ENCODE measurements around the gene DPP10. TPM values are rescaled to one million over a fixed set of nuclear protein-coding genes. Genes with fewer than 3 reads are reported as not detected.
"Not testable (repeated sequence)": the region's sequence is repeated elsewhere in the genome, so short reads cannot be mapped to it uniquely, and the experiment has no call there.

DPP10 gene
- total and polyA plus RNA-seq, 9 donors, result 0.12 to 5.9 (median 0.64) TPM; not detected in 3

DNA sequence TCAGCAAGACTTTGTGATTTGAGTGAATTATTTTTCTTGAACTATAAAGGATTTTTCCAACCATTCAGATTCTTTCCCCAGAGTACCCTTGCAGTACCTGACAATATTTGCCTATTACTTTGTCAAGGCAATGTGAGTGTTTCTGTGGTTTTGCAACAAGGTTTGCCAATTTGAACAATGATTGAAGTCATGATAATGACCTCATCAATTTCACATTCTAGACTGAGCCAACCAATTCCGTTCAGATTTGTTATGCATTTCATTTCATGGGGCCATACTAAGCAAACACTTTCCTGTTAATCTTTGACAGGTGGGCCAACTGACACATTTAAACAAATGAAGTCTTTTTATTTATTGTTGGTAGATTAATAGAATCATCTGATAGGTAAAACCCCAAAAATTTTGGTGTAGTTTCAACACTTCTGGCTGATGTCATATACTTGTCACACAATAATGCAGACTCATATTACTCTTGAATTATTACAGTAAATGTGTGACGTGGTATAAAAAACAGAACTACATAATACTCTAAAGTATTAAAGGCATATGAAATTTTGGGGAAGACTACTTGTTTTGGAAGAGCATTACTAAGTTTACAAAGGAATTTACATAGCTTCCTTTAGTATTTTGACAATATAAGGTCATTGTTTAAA is 526.4 kb downstream of the DPP10 start:
- intact Hi-C loops (cut with DNase I), result no loop called here
- Histone ChIP-seq H3K27me3 (no peaks in the 10 kb centered on the region), H3K4me1 (ENCODE audit: insufficient read depth) (no peaks in the 10 kb centered on the region), H3K4me3 (no peak overlapping the region), H3K27ac (no peak overlapping the region), H3K9me3 (no peaks in the 10 kb centered on the region), H3K36me3 (no peaks in the 10 kb centered on the region)
- 61 to 79% (median 67%) methylated on average over 2 of the region's 2 CpGs for WGBS, 3 donors
- TF ChIP-seq, protein P1, sequence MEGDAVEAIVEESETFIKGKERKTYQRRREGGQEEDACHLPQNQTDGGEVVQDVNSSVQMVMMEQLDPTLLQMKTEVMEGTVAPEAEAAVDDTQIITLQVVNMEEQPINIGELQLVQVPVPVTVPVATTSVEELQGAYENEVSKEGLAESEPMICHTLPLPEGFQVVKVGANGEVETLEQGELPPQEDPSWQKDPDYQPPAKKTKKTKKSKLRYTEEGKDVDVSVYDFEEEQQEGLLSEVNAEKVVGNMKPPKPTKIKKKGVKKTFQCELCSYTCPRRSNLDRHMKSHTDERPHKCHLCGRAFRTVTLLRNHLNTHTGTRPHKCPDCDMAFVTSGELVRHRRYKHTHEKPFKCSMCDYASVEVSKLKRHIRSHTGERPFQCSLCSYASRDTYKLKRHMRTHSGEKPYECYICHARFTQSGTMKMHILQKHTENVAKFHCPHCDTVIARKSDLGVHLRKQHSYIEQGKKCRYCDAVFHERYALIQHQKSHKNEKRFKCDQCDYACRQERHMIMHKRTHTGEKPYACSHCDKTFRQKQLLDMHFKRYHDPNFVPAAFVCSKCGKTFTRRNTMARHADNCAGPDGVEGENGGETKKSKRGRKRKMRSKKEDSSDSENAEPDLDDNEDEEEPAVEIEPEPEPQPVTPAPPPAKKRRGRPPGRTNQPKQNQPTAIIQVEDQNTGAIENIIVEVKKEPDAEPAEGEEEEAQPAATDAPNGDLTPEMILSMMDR (IDR thresholded peaks at IDR 0.05), result no peak
- TF ChIP-seq EP300 (IDR thresholded peaks at IDR 0.05) (no peak), POLR2A (IDR thresholded peaks at IDR 0.05) (no peak)
- no peak for DNase-seq

- intact Hi-C loops (cut with DNase I); H3K36me3 ChIP-seq; H3K27ac ChIP-seq; H3K4me1 ChIP-seq (ENCODE audit: insufficient read depth); DNase-seq; H3K27me3 ChIP-seq; H3K9me3 ChIP-seq; H3K4me3 ChIP-seq: not testable (repeated sequence)
- 81 to 95% (median 93%) methylated on average over 11 to 19 of the region's 19 CpGs for WGBS, 3 donors
Measured at GRCh38 chr2:115004321-115004720, 561.9 kb downstream of the DPP10 start.

GRCh38 chr2:115011721-115012120 is 569.3 kb downstream of the DPP10 start:
- H3K9me3 ChIP-seq, result no peaks in the 10 kb centered on the region
- WGBS, 3 donors, result 60 to 75% (median 66%) methylated on average over 4 of the region's 4 CpGs

GRCh38 chr2:115022013-115022412 is 579.6 kb downstream of the DPP10 start:
- DNase-seq; H3K4me1 ChIP-seq (ENCODE audit: insufficient read depth); H3K9me3 ChIP-seq; intact Hi-C loops (cut with DNase I); H3K27me3 ChIP-seq; H3K4me3 ChIP-seq; H3K27ac ChIP-seq; H3K36me3 ChIP-seq: not testable (repeated sequence)
- 93 to 96% (median 95%) methylated on average over 3 of the region's 3 CpGs for WGBS, 3 donors

More at GRCh38 chr2:115011721-115012120, 569.3 kb downstream of the DPP10 start:
- Histone ChIP-seq H3K4me1 (ENCODE audit: insufficient read depth) (no peaks in the 10 kb centered on the region), H3K27me3 (no peaks in the 10 kb centered on the region), H3K36me3 (no peaks in the 10 kb centered on the region), H3K4me3 (no peak overlapping the region), H3K27ac (no peak overlapping the region)
- intact Hi-C loops (cut with DNase I), result no loop called here
- DNase-seq, result no peak
- no peak for TF ChIP-seq POLR2A (IDR thresholded peaks at IDR 0.05)
- TF ChIP-seq, protein P1 (IDR thresholded peaks at IDR 0.05), result no peak
- no peak for TF ChIP-seq EP300 (IDR thresholded peaks at IDR 0.05)

GRCh38 chr2:115034801-115035200 is 592.4 kb downstream of the DPP10 start:
- Histone ChIP-seq H3K27ac (no peak overlapping the region), H3K4me3 (no peak overlapping the region), H3K9me3 (no peaks in the 10 kb centered on the region), H3K36me3 (no peaks in the 10 kb centered on the region), H3K4me1 (ENCODE audit: insufficient read depth) (no peaks in the 10 kb centered on the region), H3K27me3 (no peaks in the 10 kb centered on the region)
- DNase-seq, result no peak
- intact Hi-C loops (cut with DNase I), result no loop called here
- TF ChIP-seq EP300 (IDR thresholded peaks at IDR 0.05), result no peak
- TF ChIP-seq, protein P1 (IDR thresholded peaks at IDR 0.05), result no peak
- TF ChIP-seq POLR2A (IDR thresholded peaks at IDR 0.05), result no peak
- 79 to 85% (median 81%) methylated on average over 3 of the region's 3 CpGs for WGBS, 3 donors
